Body of pancreas (tissue), 4 donors: ENCODE results near the gene YIF1A. TPM values are rescaled to one million over a fixed set of nuclear protein-coding genes. Genes with fewer than 3 reads are reported as not detected.

Experiments
- ATAC-seq: fragments of 150-250 bp; one replicate; pipeline ENCODE4 v1.9.1; 2016
- DNase-seq, 4 donors: peaks; one replicate each; pipeline ENCODE4 v3.0.0-alpha.2; 2019
- H3K27ac ChIP-seq, 4 donors: fragments of 200-600 bp; sonication (generic); 1 replicate in 3 of 4; 2 replicates in 1 of 4; pipeline versions ENCODE4 v1.5.1 to v1.6.1; 2016 to 2019; ENCODE audit warnings: mild to moderate bottlenecking in 1 of 4, mixed read lengths in 1 of 4, moderate library complexity in 1 of 4
- H3K27me3 ChIP-seq, 2 donors: fragments of 200-600 bp; sonication (generic); one replicate each; pipeline ENCODE4 v1.6.0; 2016; ENCODE audit warnings: mild to moderate bottlenecking in 1 of 2
- H3K36me3 ChIP-seq, 2 donors: fragments of 200-600 bp; sonication (generic); replicated peaks in 1 of 2; 2 replicates each; pipeline ENCODE4 v1.5.1; 2016; ENCODE audit warnings: low read depth in 2 of 2; ENCODE audit not compliant: insufficient read depth in 1 of 2
- H3K4me1 ChIP-seq: fragments of 200-600 bp; sonication (generic); one replicate; pipeline ENCODE4 v1.6.0; 2016
- H3K4me3 ChIP-seq, 2 donors: fragments of 200-600 bp; sonication (generic); 1 replicate in 1 of 2; 2 replicates in 1 of 2; pipeline ENCODE4 v1.5.1; 2016 to 2019
- H3K9me3 ChIP-seq, 3 donors: fragments of 200-600 bp; sonication (generic); 1 replicate in 2 of 3; 2 replicates in 1 of 3; pipeline ENCODE4 v1.5.1; 2016
- CTCF ChIP-seq, 7 experiments: fragments of 450-650 bp in 4 of 7; fragments of 200-600 bp in 3 of 7; sonication (generic) in 3 of 7; IDR thresholded peaks; one replicate each; pipeline ENCODE4 v1.5.1; 2016 to 2019; ENCODE audit warnings: antibody characterized with exemption in 7 of 7
- POLR2A ChIP-seq, 3 donors: fragments of 450-650 bp; IDR thresholded peaks; one replicate each; pipeline ENCODE4 v1.6.1; 2016; ENCODE audit warnings: antibody characterized with exemption in 3 of 3, mild to moderate bottlenecking in 2 of 3
- WGBS, 2 donors: methylation state at CpG; one replicate each; pipeline ENCODE4 v1.1.5; 2017; 5-methylcytosine and 5-hydroxymethylcytosine counted together
- intact Hi-C: fragments of 100-400 bp; cut with DNase I; formaldehyde crosslinking; loops from one replicate; pipeline ENCODE4 v1.15.1; 2023
- total RNA-seq, 2 donors: library from RNA; depleted of rRNA; stranded (reverse); fragments of >200 nt; gene quantifications; one replicate each; pipeline ENCODE4 v1.1.0, GENCODE V29; 2016

Gene YIF1A
- total RNA-seq, 2 donors from 2014 or later = 63.6 to 91.6 TPM

GRCh38 chr11:66265531-66266377 lies 23.2 kb downstream of the YIF1A start:
- TF ChIP-seq POLR2A (IDR thresholded peaks at IDR 0.05) (no peak), CTCF (IDR thresholded peaks at IDR 0.05) (no peak)
- no peaks in the 10 kb centered on the region for H3K9me3 ChIP-seq
- 92 to 100% methylated on average over 4 to 26 of the region's 26 CpGs for WGBS, 2 donors
- intact Hi-C loops = no loop called here
- H3K4me1 ChIP-seq = peaks cover 28% of the 10 kb centered on the region
- no peak overlapping the region for H3K4me3 ChIP-seq
- no peak overlapping the region for H3K27ac ChIP-seq
- no peak for ATAC-seq
- peaks cover 0 to 7% of the 10 kb centered on the region in 2 donors for H3K36me3 ChIP-seq
- no peak for DNase-seq
- no peaks in the 10 kb centered on the region for H3K27me3 ChIP-seq

- WGBS, 2 donors = 74 to 77% methylated on average over 12 of the region's 12 CpGs
- H3K27ac ChIP-seq = no peak overlapping the region
- peaks cover 0 to 7% of the 10 kb centered on the region in 2 donors for H3K36me3 ChIP-seq
- H3K27me3 ChIP-seq = no peaks in the 10 kb centered on the region
- no peaks in the 10 kb centered on the region for H3K9me3 ChIP-seq
- H3K4me1 ChIP-seq = peaks cover 21% of the 10 kb centered on the region
- ATAC-seq (no peak), DNase-seq (no peak)
- no peak overlapping the region for H3K4me3 ChIP-seq
- intact Hi-C loops = loop anchor here (5.0 kb wide), 1 partner anchor 43 kb away; no protein-coding TSS in a partner anchor
- TF ChIP-seq POLR2A (IDR thresholded peaks at IDR 0.05) (no peak), CTCF (IDR thresholded peaks at IDR 0.05) (peak in 3 of 7 experiments; percentile 7 to 11 (median 7))
Measured at GRCh38 chr11:66264914-66265313, 24.0 kb downstream of the YIF1A start.

- H3K4me1 ChIP-seq = peaks cover 16% of the 10 kb centered on the region
- 85 to 91% methylated on average over 6 to 8 of the region's 8 CpGs for WGBS, 2 donors
- no peak overlapping the region for H3K27ac ChIP-seq
- no peaks in the 10 kb centered on the region for H3K9me3 ChIP-seq
- H3K4me3 ChIP-seq = no peak overlapping the region
- intact Hi-C loops = loop anchor here (5.0 kb wide), 1 partner anchor 42 kb away; no protein-coding TSS in a partner anchor
- TF ChIP-seq CTCF (IDR thresholded peaks at IDR 0.05) = no peak
- no peak for TF ChIP-seq POLR2A (IDR thresholded peaks at IDR 0.05)
- no peak for DNase-seq
- ATAC-seq = no peak
- H3K36me3 ChIP-seq = peaks cover 0 to 7% of the 10 kb centered on the region in 2 donors
- H3K27me3 ChIP-seq = no peaks in the 10 kb centered on the region
Measured at GRCh38 chr11:66264383-66264782, 24.6 kb downstream of the YIF1A start.

- no peak overlapping the region for H3K27ac ChIP-seq
- no peak overlapping the region for H3K4me3 ChIP-seq
- DNase-seq = no peak
- TF ChIP-seq POLR2A (IDR thresholded peaks at IDR 0.05) = no peak
- no peak for TF ChIP-seq CTCF (IDR thresholded peaks at IDR 0.05)
- peaks cover 15% of the 10 kb centered on the region for H3K4me1 ChIP-seq
- peaks cover 0 to 7% of the 10 kb centered on the region in 2 donors for H3K36me3 ChIP-seq
- intact Hi-C loops = loop anchor here (5.0 kb wide), 1 partner anchor 41 kb away; no protein-coding TSS in a partner anchor
- H3K27me3 ChIP-seq = no peaks in the 10 kb centered on the region
- no peaks in the 10 kb centered on the region for H3K9me3 ChIP-seq
- no peak for ATAC-seq
- 95 to 100% methylated on average over 5 to 10 of the region's 10 CpGs for WGBS, 2 donors
Measured at GRCh38 chr11:66263785-66264184, 25.2 kb downstream of the YIF1A start.
